ENCODE measurements around the gene SHOX. TPM values are rescaled to one million over a fixed set of nuclear protein-coding genes. Genes with fewer than 3 reads are reported as not detected.
"Not testable (repeated sequence)": the region's sequence is repeated elsewhere in the genome, so short reads cannot be mapped to it uniquely, and the experiment has no call there.

The SHOX gene
- total RNA-seq, 1 donor from 2014 or later = not detected

DNA sequence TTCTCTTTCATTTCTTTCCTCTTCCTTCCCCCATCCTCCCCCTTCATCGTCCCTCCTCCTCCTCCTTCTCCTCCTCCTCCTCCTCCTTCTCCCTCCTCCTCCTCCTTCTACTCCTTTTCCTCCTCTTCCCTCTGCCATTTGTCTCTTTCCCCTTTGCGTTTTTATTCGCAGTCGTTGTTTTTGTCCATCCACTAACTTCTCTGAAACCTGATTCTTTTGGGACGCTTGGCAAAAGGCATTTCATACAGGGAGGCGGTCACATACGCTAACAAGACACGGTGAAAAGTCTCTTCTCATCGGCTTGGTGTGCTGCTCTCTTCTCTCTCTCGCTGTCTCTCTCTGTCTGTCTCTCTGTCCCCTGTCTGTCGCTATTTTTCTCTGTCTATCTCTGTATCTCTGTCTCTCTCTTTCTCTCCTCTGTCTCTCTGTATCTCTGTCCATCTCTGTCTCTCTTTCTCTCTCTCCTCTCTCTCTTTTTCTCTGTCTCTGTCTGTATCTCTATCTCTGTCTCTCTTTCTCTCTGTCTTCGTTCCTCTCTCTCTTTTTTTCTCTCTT is 5.4 kb upstream of the SHOX start:
- no peak for DNase-seq (ENCODE audit: extremely low spot score, unreplicated experiment)
- no peaks in the 10 kb centered on the region for H3K36me3 Mint-ChIP-seq
- TF ChIP-seq, protein P1, sequence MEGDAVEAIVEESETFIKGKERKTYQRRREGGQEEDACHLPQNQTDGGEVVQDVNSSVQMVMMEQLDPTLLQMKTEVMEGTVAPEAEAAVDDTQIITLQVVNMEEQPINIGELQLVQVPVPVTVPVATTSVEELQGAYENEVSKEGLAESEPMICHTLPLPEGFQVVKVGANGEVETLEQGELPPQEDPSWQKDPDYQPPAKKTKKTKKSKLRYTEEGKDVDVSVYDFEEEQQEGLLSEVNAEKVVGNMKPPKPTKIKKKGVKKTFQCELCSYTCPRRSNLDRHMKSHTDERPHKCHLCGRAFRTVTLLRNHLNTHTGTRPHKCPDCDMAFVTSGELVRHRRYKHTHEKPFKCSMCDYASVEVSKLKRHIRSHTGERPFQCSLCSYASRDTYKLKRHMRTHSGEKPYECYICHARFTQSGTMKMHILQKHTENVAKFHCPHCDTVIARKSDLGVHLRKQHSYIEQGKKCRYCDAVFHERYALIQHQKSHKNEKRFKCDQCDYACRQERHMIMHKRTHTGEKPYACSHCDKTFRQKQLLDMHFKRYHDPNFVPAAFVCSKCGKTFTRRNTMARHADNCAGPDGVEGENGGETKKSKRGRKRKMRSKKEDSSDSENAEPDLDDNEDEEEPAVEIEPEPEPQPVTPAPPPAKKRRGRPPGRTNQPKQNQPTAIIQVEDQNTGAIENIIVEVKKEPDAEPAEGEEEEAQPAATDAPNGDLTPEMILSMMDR (conservative IDR thresholded peaks at IDR 0.05) = no peak
- H3K9me3 Mint-ChIP-seq = no peaks in the 10 kb centered on the region
- no peak overlapping the region for H3K27ac Mint-ChIP-seq
- H3K4me1 Mint-ChIP-seq (ENCODE audit: unreplicated experiment) = peaks cover 11% of the 10 kb centered on the region
- peak overlapping the region; percentile 56 for H3K4me3 Mint-ChIP-seq
- H3K27me3 Mint-ChIP-seq = peaks cover 92% of the 10 kb centered on the region

DNA sequence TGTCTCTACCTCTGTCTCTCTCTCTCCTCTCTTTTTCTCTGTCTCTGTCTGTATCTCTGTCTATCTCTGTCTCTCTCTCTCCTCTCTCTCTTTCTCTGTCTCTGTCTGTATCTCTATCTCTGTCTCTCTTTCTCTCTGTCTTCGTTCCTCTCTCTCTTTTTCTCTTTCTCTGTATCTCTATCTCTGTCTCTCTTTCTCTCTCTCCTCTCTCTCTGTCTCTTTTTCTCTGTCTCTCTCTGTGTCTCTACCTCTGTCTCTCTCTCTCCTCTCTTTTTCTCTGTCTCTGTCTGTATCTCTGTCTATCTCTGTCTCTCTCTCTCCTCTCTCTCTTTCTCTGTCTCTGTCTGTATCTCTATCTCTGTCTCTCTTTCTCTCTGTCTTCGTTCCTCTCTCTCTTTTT is 4.5 kb upstream of the SHOX start:
- not testable (repeated sequence) for H3K4me1 Mint-ChIP-seq (ENCODE audit: unreplicated experiment); H3K36me3 Mint-ChIP-seq; H3K4me3 Mint-ChIP-seq; H3K27ac Mint-ChIP-seq; H3K9me3 Mint-ChIP-seq; DNase-seq (ENCODE audit: extremely low spot score, unreplicated experiment)
- peaks cover 92% of the 10 kb centered on the region for H3K27me3 Mint-ChIP-seq

DNA sequence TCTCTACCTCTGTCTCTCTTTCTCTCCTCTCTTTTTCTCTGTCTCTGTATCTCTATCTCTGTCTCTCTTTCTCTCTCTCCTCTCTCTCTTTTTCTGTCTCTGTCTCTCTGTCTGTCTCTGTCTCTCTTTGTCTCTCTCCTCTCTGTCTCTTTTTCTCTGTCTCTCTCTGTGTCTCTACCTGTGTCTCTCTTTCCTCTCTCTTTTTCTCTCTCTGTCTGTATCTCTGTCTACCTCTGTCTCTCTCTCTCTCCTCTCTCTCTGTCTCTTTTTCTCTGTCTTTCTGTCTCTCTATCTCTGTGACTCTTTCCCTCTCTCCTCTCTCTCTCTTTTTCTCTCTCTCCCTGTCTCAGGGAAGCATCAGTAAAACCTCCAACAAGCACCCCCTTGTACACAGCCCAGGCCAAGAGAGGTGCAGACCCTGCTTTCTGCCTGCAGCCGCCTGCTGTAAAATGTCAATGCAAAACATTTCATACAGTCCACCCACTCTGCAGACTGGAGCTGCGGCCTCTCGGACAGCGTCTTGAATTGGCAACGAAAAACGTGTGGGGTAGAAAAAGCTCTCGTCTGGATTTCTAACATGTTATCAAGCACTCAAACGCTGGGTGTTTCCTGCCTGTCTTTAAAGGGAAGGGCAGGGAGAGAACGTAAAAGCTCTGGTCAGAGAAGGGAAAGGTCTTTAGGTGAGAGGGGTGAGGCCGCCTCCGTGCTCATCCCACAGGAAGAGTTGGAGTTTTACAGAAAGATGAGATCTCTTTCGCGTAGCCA is 3.7 kb upstream of the SHOX start:
- H3K4me1 Mint-ChIP-seq (ENCODE audit: unreplicated experiment) = peaks cover 8% of the 10 kb centered on the region
- H3K27me3 Mint-ChIP-seq = peaks cover 93% of the 10 kb centered on the region
- no peak for DNase-seq (ENCODE audit: extremely low spot score, unreplicated experiment)
- no peaks in the 10 kb centered on the region for H3K36me3 Mint-ChIP-seq
- H3K9me3 Mint-ChIP-seq = no peaks in the 10 kb centered on the region
- no peak overlapping the region for H3K27ac Mint-ChIP-seq
- TF ChIP-seq, protein P1 (conservative IDR thresholded peaks at IDR 0.05) = no peak
- H3K4me3 Mint-ChIP-seq = peak overlapping the region; percentile 12

DNA sequence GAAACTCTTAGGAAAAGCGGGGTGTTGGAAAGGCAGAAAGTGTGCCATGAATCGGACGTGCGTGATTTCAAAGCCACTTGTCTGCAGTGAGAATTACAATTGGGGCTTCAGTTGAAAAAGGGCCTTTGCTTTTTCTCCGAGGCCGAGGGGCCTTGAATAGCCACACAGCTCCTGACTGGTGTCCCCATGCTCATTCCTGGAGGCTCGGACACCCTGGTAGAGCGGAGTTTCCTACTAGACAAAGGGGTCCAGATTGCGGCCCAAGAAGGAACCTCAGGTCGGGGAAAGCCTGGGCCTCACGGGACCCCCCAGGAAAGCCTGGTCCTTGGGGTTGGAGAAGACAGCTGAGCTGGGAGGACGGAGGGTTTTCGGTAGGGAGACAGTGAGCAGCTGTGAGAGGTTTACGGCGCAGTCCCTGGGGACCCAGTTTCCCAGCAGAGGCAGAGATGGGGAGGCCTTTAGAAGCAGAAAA is 3.0 kb upstream of the SHOX start:
- peaks cover 93% of the 10 kb centered on the region for H3K27me3 Mint-ChIP-seq

DNA sequence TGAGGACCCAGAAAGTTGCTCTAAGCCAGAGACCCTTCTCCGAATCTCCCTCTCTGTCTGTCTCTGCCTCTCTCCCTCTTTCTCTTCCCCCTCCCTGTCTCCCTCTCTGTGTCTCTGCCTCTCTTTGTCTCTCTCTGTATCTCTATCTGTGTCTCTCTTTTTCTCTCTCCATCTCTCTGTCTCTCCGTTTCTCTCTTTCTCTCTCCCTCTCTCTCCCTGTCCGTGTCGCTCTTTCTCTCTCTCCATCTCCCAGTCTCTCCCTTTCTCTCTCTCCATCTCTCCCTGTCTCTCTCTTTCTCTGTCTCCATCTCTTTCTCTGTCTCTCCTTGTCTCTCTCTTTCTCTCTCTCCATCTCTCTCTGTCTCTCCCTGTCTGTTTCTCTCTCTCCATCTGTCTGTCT is 2.6 kb upstream of the SHOX start:
- Mint-ChIP-seq H3K36me3 (no peaks in the 10 kb centered on the region), H3K4me1 (ENCODE audit: unreplicated experiment) (peaks cover 8% of the 10 kb centered on the region), H3K27ac (no peak overlapping the region), H3K4me3 (no peak overlapping the region), H3K9me3 (no peaks in the 10 kb centered on the region), H3K27me3 (peaks cover 93% of the 10 kb centered on the region)
- TF ChIP-seq, protein P1 (conservative IDR thresholded peaks at IDR 0.05) = no peak
- no peak for DNase-seq (ENCODE audit: extremely low spot score, unreplicated experiment)

More for the DNA sequence above, 3.0 kb upstream of the SHOX start:
- TF ChIP-seq, protein P1 (conservative IDR thresholded peaks at IDR 0.05) = no peak
- Mint-ChIP-seq H3K4me1 (ENCODE audit: unreplicated experiment) (peaks cover 8% of the 10 kb centered on the region), H3K36me3 (no peaks in the 10 kb centered on the region), H3K9me3 (no peaks in the 10 kb centered on the region), H3K4me3 (peak overlapping the region; percentile 12), H3K27ac (no peak overlapping the region)
- DNase-seq (ENCODE audit: extremely low spot score, unreplicated experiment) = no peak
